SIG-M5 treated with dmso at 0.1 percent for 504 hours (cell line): ENCODE results near the gene SRC.

Source experiments
- DNase-seq: peaks from one replicate; lab custom pipeline; 2025; ENCODE audit not compliant: unreplicated experiment; lab: John Stamatoyannopoulos, UW

Gene SRC

DNA sequence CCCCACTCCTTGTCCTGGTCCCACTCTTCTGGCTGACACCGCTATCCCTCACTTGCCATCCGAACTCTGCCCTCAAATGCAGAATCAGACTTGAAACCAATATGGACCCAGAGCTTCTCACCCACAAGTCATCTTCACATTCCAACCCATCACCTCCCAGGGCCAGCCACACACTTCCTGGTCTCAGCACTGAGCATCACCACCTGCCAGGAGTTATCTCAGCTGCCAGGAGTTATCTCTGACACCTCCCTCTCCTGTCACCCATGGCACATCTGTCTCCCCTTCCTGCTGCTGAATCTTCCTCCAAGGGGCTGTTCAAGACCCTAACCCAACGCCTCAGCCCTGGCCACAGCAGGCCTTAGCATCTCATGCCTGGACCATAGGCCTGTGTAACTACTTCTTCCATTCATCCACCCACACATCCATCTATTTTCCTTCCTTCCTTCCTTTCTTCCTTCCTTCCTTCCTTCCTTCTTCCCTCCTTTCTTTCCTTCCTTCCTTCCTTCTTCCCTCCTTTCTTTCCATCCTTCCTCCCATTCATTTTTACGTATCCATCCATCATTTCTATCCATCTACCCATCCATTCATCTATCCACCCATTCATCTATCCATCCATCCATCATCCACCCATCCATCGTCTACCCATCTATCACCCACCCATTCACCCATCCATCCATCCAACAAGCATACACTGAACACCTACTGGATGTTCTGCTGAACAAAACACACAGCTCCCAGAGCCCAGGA lies 100.5 kb downstream of the SRC start:
- no peak for DNase-seq

DNA sequence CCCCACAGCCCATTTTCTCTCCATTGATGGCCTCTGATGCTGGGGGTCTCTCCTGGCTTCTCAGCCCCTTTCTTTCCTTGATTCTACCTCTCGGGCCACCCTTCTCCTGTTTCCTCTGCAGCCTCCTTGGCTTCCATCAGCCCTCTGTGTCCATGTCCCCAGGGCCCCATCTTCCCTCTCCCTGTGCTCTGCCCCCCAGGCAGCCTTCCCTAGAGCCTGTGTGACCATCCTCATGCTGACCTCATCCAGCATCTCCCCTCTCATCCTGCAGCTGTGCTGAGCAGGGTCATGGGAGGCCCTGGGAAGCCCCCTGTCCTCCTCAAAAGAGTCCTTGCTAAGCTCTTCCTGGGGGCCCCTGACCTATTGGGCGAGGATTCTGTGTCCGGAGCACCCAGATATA lies 101.7 kb downstream of the SRC start:
- DNase-seq: no peak

DNA sequence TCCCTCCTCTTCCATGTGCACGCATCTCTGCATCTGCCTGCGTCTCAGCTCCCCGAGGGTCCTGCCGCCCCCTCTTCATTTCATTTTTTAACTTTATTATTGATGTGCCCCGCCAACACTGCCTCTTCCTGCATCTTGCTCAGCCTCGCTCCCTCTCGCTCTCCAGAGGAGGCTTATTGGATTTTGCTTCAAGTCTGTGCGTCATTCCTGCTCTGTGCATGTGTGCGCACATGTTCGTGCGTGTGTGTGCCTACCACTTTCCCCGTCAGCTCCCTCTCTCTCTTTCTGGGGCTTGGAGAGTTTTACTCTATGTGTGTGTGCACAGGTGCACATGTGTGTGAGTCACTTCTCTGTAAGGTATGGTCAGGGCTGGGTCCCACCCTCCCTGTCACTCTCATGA lies 103.3 kb downstream of the SRC start:
- no peak for DNase-seq

DNA sequence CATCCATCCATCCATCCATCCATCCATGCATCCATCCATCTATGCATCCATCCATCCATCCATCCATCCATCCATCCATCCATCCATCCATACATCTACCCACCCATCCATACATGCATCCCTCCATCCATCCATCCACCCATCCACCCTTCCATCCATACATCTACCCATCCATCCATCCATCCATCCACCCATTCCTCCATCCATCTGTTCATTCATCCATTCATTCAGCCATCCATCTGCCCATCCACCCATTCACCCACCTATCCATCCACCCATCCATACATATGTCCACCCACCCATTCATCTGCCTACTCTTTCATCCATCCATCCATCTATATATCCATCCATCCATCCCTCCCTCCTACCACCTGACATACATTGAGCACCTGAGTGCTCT lies 104.4 kb downstream of the SRC start:
- no peak for DNase-seq

DNA sequence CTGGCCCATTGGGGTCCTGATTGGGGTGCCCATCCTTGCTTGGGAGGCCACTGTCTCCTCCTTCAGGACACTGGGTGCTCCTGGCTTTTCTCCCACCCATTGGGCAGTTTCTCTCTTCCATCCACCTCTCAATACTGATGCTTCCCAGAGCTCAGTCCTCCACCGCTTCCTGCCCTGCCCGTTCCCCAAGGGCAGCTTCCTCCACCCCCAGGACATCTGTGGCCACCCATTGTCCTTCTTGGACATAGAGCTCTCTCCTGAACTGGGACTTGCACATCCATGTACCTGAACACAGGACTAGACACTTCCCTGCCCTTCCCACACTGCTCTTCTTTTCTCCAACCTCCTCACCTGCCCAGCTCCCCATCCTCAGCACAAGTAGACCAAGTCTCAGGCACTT lies 105.7 kb downstream of the SRC start:
- no peak for DNase-seq

DNA sequence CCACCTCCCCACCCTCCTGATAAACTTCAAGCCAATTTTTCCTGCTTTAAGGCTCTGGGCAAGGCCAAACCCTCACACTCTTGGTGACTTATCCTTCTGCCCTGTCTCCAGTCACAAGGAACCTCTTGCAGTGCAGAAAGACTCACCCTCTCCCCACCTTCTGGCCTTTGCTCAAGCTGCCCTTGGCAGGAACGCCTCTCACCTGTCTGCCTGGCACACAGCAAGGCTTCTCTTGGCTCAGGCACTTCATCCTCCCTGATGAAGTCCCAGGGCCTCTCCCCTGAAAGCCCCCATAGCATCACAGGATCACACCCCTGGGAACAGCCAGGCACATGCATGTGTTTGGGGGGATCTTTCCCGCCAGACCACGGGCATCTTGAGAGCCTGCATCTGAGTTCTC lies 106.3 kb downstream of the SRC start:
- no peak for DNase-seq

DNA sequence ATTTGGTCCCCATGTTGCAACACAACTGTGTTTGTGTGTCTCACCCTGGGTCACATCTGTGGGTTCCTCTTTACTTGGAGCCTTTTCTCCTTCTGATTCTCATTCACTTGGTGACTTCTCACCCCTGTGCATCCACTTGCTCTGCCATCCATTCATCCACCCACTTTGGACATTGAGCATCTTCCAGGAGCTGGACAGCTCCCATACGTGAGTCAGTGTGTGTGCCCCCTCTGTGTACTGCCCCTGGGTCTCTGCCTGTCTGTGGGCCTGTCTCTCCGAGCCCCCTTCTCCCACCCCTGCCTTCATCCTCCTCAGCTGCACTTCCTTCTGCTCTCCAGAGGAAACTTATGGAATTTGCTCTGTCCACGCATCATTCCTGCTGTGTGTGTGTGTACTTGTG lies 107.3 kb downstream of the SRC start:
- no peak for DNase-seq

DNA sequence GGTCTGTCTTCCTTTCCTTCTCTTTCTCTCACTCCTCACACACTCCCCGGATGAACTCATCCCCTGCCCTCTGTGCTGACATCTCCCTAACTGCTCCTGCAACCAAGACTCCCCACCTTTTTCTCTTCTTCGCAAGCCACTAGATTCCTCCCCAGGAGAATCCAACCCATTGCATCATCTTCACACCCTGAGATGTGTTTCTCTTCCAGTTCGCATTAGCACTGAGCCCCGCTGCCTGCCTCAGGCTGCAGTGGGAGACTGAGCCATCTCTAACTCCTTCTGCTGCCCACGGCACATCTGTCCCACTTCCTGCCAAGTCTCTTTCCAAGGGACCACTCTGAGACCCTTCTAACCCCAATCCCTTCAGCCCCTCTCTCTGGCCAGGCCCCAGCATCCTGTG lies 107.9 kb downstream of the SRC start:
- DNase-seq: no peak

DNA sequence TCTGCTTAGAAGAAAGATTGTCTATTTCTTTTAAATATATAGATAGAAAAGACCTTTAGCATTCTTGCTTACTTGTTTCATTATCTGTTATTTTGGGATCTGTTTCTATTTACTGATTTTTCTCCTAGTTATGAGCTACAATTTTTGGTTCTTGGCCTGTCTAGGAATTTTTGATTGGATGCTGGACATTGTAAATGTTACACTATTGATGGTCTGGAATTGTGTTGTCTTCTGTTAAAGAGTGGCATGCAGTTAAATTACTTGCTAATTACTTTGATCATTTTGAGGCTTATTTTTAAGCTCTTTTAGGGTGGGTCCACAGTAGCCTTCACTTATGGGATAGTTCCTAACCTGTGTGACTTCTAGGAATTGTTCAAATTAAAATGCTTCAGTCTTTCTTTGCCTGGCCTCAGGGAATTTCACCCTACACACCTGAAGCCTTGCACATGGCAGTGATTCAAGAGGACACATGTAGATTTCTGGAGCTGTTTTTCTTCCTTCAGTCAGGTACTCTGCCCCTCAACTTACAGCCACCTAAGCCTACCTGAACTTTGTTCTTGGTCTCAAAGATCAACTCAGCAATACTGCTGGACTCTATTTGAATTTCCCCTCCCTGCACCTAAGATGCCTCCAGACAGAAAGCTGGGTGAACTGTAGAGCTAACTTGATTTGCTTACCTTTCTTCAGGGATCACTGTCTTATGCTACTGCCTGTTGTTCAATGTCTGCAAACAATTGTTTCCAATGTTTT lies 108.9 kb downstream of the SRC start:
- no peak for DNase-seq
